Parathyroid adenoma (tissue), 2 donors: Measurements from ENCODE around the gene ATOH7.

Experiments used
- H2AFZ ChIP-seq: fragments of 300-600 bp; sonication (generic); one replicate; pipeline ENCODE4 v1.7.0; 2017; ENCODE audit warnings: antibody characterized with exemption, mild to moderate bottlenecking
- H3K27ac ChIP-seq: fragments of 300-600 bp; sonication (generic); one replicate; pipeline ENCODE4 v1.7.0; 2017
- H3K27me3 ChIP-seq: fragments of 300-600 bp; sonication (generic); one replicate; pipeline ENCODE4 v1.7.0; 2017; ENCODE audit warnings: low read length; ENCODE audit not compliant: control insufficient read depth, insufficient read depth
- H3K36me3 ChIP-seq: fragments of 300-600 bp; sonication (generic); one replicate; pipeline ENCODE4 v1.7.0; 2017; ENCODE audit warnings: low read length; ENCODE audit not compliant: control insufficient read depth, insufficient read depth
- H3K4me1 ChIP-seq: fragments of 300-600 bp; sonication (generic); one replicate; pipeline ENCODE4 v1.7.0; 2017; ENCODE audit warnings: control low read depth
- H3K4me2 ChIP-seq: fragments of 300-600 bp; sonication (generic); one replicate; pipeline ENCODE4 v1.7.0; 2017; ENCODE audit warnings: low read length
- H3K4me3 ChIP-seq: fragments of 300-600 bp; sonication (generic); one replicate; pipeline ENCODE4 v1.7.0; 2017; ENCODE audit warnings: low read depth, low read length
- H3K79me2 ChIP-seq: fragments of 300-600 bp; sonication (generic); one replicate; pipeline ENCODE4 v1.7.0; 2017; ENCODE audit warnings: control low read depth
- H3K9ac ChIP-seq: fragments of 300-600 bp; sonication (generic); one replicate; pipeline ENCODE4 v1.7.0; 2017; ENCODE audit warnings: mild to moderate bottlenecking
- H3K9me3 ChIP-seq: fragments of 300-600 bp; sonication (generic); one replicate; pipeline ENCODE4 v1.7.0; 2017; ENCODE audit warnings: low read length; ENCODE audit not compliant: control insufficient read depth
- TF ChIP-seq, protein P1 (sequence below): fragments of 300-600 bp; sonication (generic); IDR thresholded peaks from one replicate; pipeline ENCODE4 v1.7.0; 2017; ENCODE audit warnings: antibody characterized with exemption, mild to moderate bottlenecking
- donor health status: primary hyperparathyroidism.

ATOH7 gene

DNA sequence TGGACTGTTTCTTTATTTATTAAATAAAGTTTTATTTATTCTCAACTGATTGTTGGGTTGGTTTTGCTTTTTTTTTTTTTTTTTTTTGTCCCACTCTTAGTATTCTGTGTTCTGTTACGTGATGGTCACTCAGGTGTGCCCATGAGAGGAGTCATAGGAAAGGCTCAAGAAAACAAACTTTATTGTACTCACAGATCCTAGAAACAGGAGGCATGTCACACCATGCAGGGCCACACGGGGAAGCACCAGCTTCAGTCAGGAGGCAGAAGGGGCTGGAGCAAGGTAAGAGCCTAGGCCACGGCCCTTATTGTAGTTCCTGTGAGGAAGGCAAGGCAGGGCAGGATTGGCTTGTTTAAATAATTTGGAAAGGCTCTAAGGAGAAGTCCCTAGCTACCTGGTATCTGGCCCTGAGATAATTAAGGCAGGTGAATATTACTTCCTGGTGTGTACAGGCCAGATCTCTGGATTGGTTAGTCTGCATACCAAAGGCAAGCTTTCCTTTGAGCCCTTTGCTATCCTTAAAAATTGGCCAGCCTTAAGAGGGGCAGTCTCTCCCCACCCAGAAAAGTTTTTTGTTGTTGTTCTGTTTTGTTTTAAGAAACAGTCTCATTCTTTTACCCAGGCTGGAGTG, 8.3 kb downstream of the ATOH7 start:
- Histone ChIP-seq H3K4me3 (no peak overlapping the region), H3K9ac (no peak overlapping the region), H3K79me2 (no peaks in the 10 kb centered on the region), H3K4me2 (no peak overlapping the region), H3K4me1 (no peaks in the 10 kb centered on the region), H3K9me3 (no peaks in the 10 kb centered on the region), H3K27me3 (no peaks in the 10 kb centered on the region), H2AFZ (no peak overlapping the region), H3K27ac (no peak overlapping the region), H3K36me3 (no peaks in the 10 kb centered on the region)
- TF ChIP-seq, protein P1, sequence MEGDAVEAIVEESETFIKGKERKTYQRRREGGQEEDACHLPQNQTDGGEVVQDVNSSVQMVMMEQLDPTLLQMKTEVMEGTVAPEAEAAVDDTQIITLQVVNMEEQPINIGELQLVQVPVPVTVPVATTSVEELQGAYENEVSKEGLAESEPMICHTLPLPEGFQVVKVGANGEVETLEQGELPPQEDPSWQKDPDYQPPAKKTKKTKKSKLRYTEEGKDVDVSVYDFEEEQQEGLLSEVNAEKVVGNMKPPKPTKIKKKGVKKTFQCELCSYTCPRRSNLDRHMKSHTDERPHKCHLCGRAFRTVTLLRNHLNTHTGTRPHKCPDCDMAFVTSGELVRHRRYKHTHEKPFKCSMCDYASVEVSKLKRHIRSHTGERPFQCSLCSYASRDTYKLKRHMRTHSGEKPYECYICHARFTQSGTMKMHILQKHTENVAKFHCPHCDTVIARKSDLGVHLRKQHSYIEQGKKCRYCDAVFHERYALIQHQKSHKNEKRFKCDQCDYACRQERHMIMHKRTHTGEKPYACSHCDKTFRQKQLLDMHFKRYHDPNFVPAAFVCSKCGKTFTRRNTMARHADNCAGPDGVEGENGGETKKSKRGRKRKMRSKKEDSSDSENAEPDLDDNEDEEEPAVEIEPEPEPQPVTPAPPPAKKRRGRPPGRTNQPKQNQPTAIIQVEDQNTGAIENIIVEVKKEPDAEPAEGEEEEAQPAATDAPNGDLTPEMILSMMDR = no peak

DNA sequence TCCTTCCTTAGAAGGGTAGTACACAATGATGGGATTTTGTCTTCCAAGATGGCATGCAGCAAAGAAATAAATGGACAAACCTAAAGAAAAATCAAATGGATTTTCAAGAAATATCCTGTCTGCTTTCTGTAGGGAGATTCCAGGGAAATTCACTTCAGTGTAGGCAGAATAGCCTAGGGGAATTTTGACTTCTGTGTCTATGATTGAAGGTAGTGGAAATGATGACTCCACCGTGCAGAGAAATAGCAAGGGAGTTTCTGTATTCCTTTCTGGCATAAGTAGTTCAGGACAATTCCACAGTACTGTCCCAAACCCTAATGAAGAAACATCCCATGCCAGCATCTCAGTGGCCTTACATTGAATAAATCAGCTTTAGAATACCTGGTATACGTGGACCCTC, 9.5 kb downstream of the ATOH7 start:
- H2AFZ ChIP-seq = no peak overlapping the region
- H3K9me3 ChIP-seq = no peaks in the 10 kb centered on the region
- H3K9ac ChIP-seq = no peak overlapping the region
- no peaks in the 10 kb centered on the region for H3K79me2 ChIP-seq
- no peaks in the 10 kb centered on the region for H3K27me3 ChIP-seq
- H3K27ac ChIP-seq = no peak overlapping the region
- no peaks in the 10 kb centered on the region for H3K4me1 ChIP-seq
- H3K4me2 ChIP-seq = no peak overlapping the region
- no peak overlapping the region for H3K4me3 ChIP-seq
- TF ChIP-seq, protein P1 = no peak
- no peaks in the 10 kb centered on the region for H3K36me3 ChIP-seq

DNA sequence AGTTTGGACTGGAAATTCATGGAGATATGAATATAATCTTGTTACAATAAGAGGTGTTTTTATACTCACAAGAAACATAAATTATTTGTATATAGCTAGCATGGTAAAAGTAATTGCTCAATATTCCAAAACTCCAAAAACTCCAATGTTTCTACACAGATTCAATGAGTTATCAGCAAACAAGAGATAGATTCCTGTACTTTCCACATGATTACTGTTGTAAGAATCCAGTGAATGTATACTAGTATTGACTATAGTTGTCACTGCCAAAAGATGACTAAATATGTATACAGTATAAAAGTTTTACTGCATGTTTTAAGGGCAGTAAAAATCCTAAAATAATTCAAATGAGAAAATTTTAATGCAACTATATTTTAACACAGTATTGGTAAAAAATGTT, 10.7 kb downstream of the ATOH7 start:
- Histone ChIP-seq H3K4me2 (no peak overlapping the region), H3K27me3 (no peaks in the 10 kb centered on the region), H3K27ac (no peak overlapping the region), H2AFZ (no peak overlapping the region), H3K4me1 (no peaks in the 10 kb centered on the region), H3K4me3 (no peak overlapping the region), H3K79me2 (no peaks in the 10 kb centered on the region), H3K36me3 (no peaks in the 10 kb centered on the region), H3K9me3 (no peaks in the 10 kb centered on the region), H3K9ac (no peak overlapping the region)
- TF ChIP-seq, protein P1 = no peak

DNA sequence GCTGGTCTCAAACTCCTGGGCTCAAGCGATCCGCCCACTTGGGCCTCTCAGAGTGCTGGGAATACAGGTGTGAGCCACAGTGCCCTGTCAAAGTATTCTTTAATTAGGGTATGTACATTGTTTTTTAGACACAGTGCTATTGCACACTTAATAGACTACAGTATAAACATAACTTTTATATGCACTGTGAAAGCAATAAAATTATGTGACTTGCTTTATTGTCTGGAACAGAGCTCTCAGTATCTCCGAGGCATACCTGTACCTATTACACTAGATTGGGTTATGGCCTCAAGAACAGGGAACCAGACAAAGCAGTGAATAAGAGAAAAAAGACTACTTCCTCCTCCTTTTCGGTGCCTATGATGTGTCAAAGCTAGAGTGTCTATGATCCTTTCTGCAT, 13.1 kb downstream of the ATOH7 start:
- H3K9ac ChIP-seq = no peak overlapping the region
- no peaks in the 10 kb centered on the region for H3K4me1 ChIP-seq
- no peaks in the 10 kb centered on the region for H3K36me3 ChIP-seq
- no peak overlapping the region for H3K27ac ChIP-seq
- no peaks in the 10 kb centered on the region for H3K27me3 ChIP-seq
- no peak overlapping the region for H3K4me2 ChIP-seq
- no peak overlapping the region for H2AFZ ChIP-seq
- no peak overlapping the region for H3K4me3 ChIP-seq
- no peaks in the 10 kb centered on the region for H3K9me3 ChIP-seq
- H3K79me2 ChIP-seq = no peaks in the 10 kb centered on the region
- TF ChIP-seq, protein P1 = no peak

DNA sequence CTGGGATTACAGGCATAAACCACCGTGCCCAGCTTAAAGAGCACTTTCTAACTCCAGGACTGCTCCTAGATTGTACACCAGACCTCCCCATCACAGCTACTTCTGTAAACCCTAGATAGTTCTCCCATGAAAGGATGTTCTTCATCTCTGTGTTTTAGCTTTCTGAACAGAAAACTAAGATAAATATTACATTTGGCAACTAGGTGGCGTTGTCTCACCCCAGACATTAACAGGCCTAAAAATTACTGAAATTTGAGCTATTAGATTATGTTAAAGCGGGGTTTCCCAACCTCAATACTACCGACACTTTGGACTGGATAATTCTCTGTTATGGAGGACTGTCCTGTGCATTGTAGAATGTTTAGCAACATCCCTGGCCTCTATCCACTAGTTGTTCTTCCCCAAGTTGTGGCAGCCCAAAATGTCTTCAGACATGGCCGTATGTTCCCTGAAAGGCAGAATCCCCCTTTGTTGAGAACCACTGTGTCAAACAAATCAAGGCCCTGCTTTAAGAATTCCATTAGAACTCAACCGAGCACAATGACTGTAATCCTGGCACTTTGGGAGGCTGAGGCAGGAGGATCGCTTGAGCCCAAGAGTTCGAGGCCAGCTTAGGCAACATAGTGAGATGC, 19.1 kb downstream of the ATOH7 start:
- Histone ChIP-seq H3K9ac (no peak overlapping the region), H3K27me3 (no peaks in the 10 kb centered on the region), H3K4me2 (no peak overlapping the region), H3K36me3 (no peaks in the 10 kb centered on the region), H3K27ac (no peak overlapping the region), H3K4me1 (no peaks in the 10 kb centered on the region), H3K4me3 (no peak overlapping the region), H3K79me2 (no peaks in the 10 kb centered on the region), H3K9me3 (no peaks in the 10 kb centered on the region), H2AFZ (no peak overlapping the region)
- TF ChIP-seq, protein P1 = peak; percentile 70
